Transverse colon (tissue), 4 donors: ENCODE results near the gene CLEC2A. TPM values are rescaled to one million over a fixed set of nuclear protein-coding genes. Genes with fewer than 3 reads are reported as not detected.
"Not testable (repeated sequence)": the region's sequence is repeated elsewhere in the genome, so short reads cannot be mapped to it uniquely, and the experiment has no call there.

Experiments used
- DNase-seq: peaks from one replicate; pipeline ENCODE4 v3.0.0-alpha.2; 2019
- H3K27ac ChIP-seq, 4 donors: fragments of 200-600 bp; sonication (generic); 2 replicates each; pipeline ENCODE4 v1.5.1; 2016 to 2018; ENCODE audit warnings: inconsistent platforms in 4 of 4
- H3K27me3 ChIP-seq: fragments of 200-600 bp; sonication (generic); 2 replicates; pipeline ENCODE4 v1.5.1; 2017; ENCODE audit warnings: inconsistent platforms
- H3K36me3 ChIP-seq, 4 donors: fragments of 200-600 bp; sonication (generic); 2 replicates each; pipeline ENCODE4 v1.5.1; 2017 to 2019; ENCODE audit warnings: inconsistent platforms in 4 of 4
- H3K4me1 ChIP-seq, 4 donors: fragments of 200-600 bp; sonication (generic); 2 replicates each; pipeline ENCODE4 v1.5.1; 2017 to 2020; ENCODE audit warnings: inconsistent platforms in 4 of 4
- H3K4me3 ChIP-seq, 4 donors: fragments of 200-600 bp; sonication (generic); 1 replicate in 1 of 4; 2 replicates in 3 of 4; pipeline versions ENCODE4 v1.5.1 to v1.6.1; 2017 to 2019; ENCODE audit warnings: inconsistent platforms in 4 of 4
- H3K9me3 ChIP-seq, 2 donors: fragments of 200-600 bp; sonication (generic); 2 replicates each; pipeline ENCODE4 v1.5.1; 2017 to 2019; ENCODE audit warnings: inconsistent platforms in 2 of 2
- CTCF ChIP-seq, 5 experiments: fragments of 200-600 bp in 3 of 5; fragments of 450-650 bp in 2 of 5; sonication (generic) in 3 of 5; IDR thresholded peaks; 1 replicate in 2 of 5; 2 replicates in 3 of 5; pipeline ENCODE4 v1.5.1; 2016 to 2017; ENCODE audit warnings: antibody characterized with exemption in 5 of 5, inconsistent platforms in 3 of 5, mild to moderate bottlenecking in 2 of 5, moderate library complexity in 1 of 5
- EP300 ChIP-seq: sonication (generic); formaldehyde crosslinking; IDR thresholded peaks from one replicate; pipeline ENCODE4 v1.6.1; 2017; ENCODE audit warnings: antibody characterized with exemption, low read depth
- POLR2A ChIP-seq: fragments of 450-650 bp; IDR thresholded peaks from one replicate; pipeline ENCODE4 v1.6.1; 2016; ENCODE audit warnings: antibody characterized with exemption, mild to moderate bottlenecking, moderate library complexity
- POLR2AphosphoS5 ChIP-seq, 3 donors: sonication (generic); formaldehyde crosslinking; IDR thresholded peaks; one replicate each; pipeline ENCODE4 v1.6.1; 2016; ENCODE audit warnings: antibody characterized with exemption in 3 of 3
- WGBS, 2 donors: methylation state at CpG; one replicate each; pipeline ENCODE4 v1.1.5; 2018; ENCODE audit warnings: low coverage in 1 of 2; 5-methylcytosine and 5-hydroxymethylcytosine counted together
- in situ Hi-C, 4 donors: fragments of 200-750 bp; cut with MboI; loops; one replicate each; pipeline versions ENCODE4 v1.15.0 to v1.15.1; 2017; ENCODE audit warnings: low sequenced_read_pairs in 3 of 4, low pct_ligation_motif_present in 1 of 4, low pct_unique_long_range_greater_than_20kb in 1 of 4
- intact Hi-C: fragments of 100-400 bp; cut with DNase I; formaldehyde crosslinking; loops from one replicate; pipeline ENCODE4 v1.15.1; 2023; ENCODE audit warnings: low total_unique reads
- total RNA-seq, 4 donors: library from RNA; depleted of rRNA; stranded (reverse); fragments of >200 nt; gene quantifications; one replicate each; pipeline ENCODE4 v1.1.0, GENCODE V29; 2016

The CLEC2A gene, protein sequence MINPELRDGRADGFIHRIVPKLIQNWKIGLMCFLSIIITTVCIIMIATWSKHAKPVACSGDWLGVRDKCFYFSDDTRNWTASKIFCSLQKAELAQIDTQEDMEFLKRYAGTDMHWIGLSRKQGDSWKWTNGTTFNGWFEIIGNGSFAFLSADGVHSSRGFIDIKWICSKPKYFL
- total RNA-seq = not detected

DNA sequence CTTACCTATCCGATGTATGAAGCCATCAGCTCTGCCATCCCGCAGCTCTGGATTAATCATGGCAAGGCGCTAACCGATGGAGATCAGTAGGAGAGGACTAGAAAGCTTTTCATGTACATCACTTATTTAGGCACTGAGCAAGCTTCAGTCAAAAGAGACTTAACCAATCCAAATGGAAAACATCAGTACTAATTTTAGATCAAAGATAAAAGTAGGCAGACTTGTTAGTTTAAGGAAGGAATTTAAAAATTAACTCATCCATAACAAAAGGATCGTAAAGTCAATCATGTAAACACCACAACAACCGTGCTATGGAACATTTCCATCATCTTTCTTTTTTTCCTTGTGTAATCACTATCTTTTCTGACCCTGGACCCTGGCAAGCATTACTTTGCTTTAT lies at the start of gene CLEC2A:
CLEC2A (minus strand) TSS at position 101 of the 400 bp plus-strand sequence; CDS start at position 60, 41 bp downstream.
- intact Hi-C loops (no loop called here), in situ Hi-C loops (no loop called here)
- no peak for DNase-seq
- 65 to 81% methylated on average over 6 of the region's 6 CpGs for WGBS, 2 donors
- Histone ChIP-seq H3K9me3 (no peaks in the 10 kb centered on the region), H3K27me3 (no peaks in the 10 kb centered on the region), H3K4me3 (no peak within 1 kb of the TSS), H3K4me1 (peaks cover 0 to 13% (median 0%) of the 10 kb centered on the region in 4 donors), H3K27ac (peak within 1 kb of the TSS in 2 of 4 donors; percentile 12 to 34), H3K36me3 (no peaks in the 10 kb centered on the region)
- TF ChIP-seq POLR2AphosphoS5 (IDR thresholded peaks at IDR 0.05) (no peak), EP300 (no peak), POLR2A (no peak), CTCF (IDR thresholded peaks at IDR 0.05) (no peak)

GRCh38 chr12:9980126-9980525 lies 48.0 kb upstream of the CLEC2A start:
- Histone ChIP-seq H3K27ac (no peak overlapping the region), H3K4me3 (no peak overlapping the region), H3K27me3 (no peaks in the 10 kb centered on the region), H3K36me3 (no peaks in the 10 kb centered on the region), H3K9me3 (no peaks in the 10 kb centered on the region), H3K4me1 (no peaks in the 10 kb centered on the region)
- 74 to 78% methylated on average over 3 of the region's 3 CpGs for WGBS, 2 donors
- intact Hi-C loops (no loop called here), in situ Hi-C loops (no loop called here)
- no peak for DNase-seq
- TF ChIP-seq EP300 = no peak
- TF ChIP-seq POLR2AphosphoS5 (IDR thresholded peaks at IDR 0.05) = no peak
- no peak for TF ChIP-seq CTCF (IDR thresholded peaks at IDR 0.05)
- no peak for TF ChIP-seq POLR2A

DNA sequence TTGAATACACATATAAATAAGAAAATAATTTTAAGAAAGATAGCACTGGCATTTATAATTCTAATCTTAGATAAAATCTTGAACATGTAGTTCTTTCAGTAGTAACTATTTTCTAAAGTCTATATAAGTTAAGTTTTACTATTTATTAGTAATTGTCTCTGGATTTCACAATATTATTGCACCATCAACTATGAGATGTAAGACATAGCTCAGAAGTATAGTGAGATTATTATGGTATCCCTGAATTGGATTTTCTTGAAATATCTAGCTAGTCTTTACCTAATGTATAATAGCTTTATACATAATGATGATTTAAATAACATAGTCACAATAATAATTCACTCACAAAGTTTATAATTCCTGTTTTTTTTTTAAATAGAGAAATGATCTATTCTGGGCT lies 45.7 kb upstream of the CLEC2A start:
- Histone ChIP-seq H3K4me3 (no peak overlapping the region), H3K27me3 (no peaks in the 10 kb centered on the region), H3K27ac (no peak overlapping the region), H3K4me1 (no peaks in the 10 kb centered on the region), H3K36me3 (no peaks in the 10 kb centered on the region), H3K9me3 (no peaks in the 10 kb centered on the region)
- intact Hi-C loops = no loop called here
- no peak for DNase-seq
- in situ Hi-C loops = no loop called here
- no peak for TF ChIP-seq POLR2AphosphoS5 (IDR thresholded peaks at IDR 0.05)
- TF ChIP-seq EP300 = no peak
- no peak for TF ChIP-seq POLR2A
- no peak for TF ChIP-seq CTCF (IDR thresholded peaks at IDR 0.05)

DNA sequence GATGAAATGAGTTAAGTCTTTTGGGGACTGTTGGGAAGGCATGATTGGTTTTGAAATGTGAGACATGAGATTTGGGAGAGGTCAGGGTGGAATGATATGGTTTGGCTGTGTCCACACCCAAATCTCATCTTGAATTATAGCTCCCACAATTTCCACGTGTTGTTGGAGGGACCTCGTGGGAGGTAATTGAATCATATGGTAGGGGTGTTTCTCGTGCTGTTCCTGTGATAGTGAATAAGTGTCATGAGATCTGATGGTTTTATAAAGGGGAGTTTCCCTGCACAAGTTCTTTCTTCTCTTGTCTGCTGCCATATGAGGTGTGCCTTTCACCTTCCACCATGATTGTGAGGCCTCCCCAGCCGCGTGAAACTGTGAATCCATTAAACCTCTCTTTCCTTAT lies 44.5 kb upstream of the CLEC2A start:
- H3K9me3 ChIP-seq, H3K4me3 ChIP-seq, H3K27me3 ChIP-seq, in situ Hi-C loops, H3K27ac ChIP-seq, H3K36me3 ChIP-seq, H3K4me1 ChIP-seq, DNase-seq, intact Hi-C loops: not testable (repeated sequence)
- WGBS, 2 donors = 56% methylated on average over 5 of the region's 5 CpGs; no CpG with 5 or more reads in 1 of the 2 donors

GRCh38 chr12:9975614-9976013 lies 43.4 kb upstream of the CLEC2A start:
- DNase-seq = no peak
- in situ Hi-C loops (no loop called here), intact Hi-C loops (no loop called here)
- Histone ChIP-seq H3K27ac (no peak overlapping the region), H3K4me3 (no peak overlapping the region), H3K9me3 (no peaks in the 10 kb centered on the region), H3K36me3 (no peaks in the 10 kb centered on the region), H3K4me1 (peaks cover 0 to 4% (median 0%) of the 10 kb centered on the region in 4 donors), H3K27me3 (no peaks in the 10 kb centered on the region)
- TF ChIP-seq EP300 = no peak
- 75 to 79% methylated on average over 1 to 2 of the region's 2 CpGs for WGBS, 2 donors

- H3K4me1 ChIP-seq, H3K27me3 ChIP-seq, DNase-seq, intact Hi-C loops, H3K4me3 ChIP-seq, in situ Hi-C loops, H3K36me3 ChIP-seq, H3K9me3 ChIP-seq, H3K27ac ChIP-seq: not testable (repeated sequence)
- 80 to 82% methylated on average over 1 to 2 of the region's 2 CpGs for WGBS, 2 donors
Measured at GRCh38 chr12:9974731-9975130, 42.6 kb upstream of the CLEC2A start.
